Measurements from ENCODE around the gene USP32. TPM values are rescaled to one million over a fixed set of nuclear protein-coding genes. Genes with fewer than 3 reads are reported as not detected.

USP32 gene
- total and polyA plus RNA-seq, 2 donors (not counting 3 experiments of a cell fraction or from before 2014, with no cell fraction given), result 15.7 to 52.9 TPM

GRCh38 chr17:60278237-60278636 lies 113.7 kb downstream of the USP32 start:
- DNase-seq (ENCODE audit: low read depth, low spot score), result no peak
- dilution Hi-C loops (cut with MboI; ENCODE audit: extremely low pct_ligation_motif_present, low sequenced_read_pairs), result no loop called here
- FAIRE-seq, result no peak
- no peak overlapping the region for H3K9ac ChIP-seq (replicated peaks; ENCODE audit: extremely low read depth, insufficient read depth, low read length)
- no peak overlapping the region for H2AFZ ChIP-seq (ENCODE audit: low read depth, low read length)
- H3K9me3 ChIP-seq (replicated peaks; ENCODE audit: control insufficient read depth, insufficient read depth, low read length), result no peaks in the 10 kb centered on the region
- H3K4me2 ChIP-seq (ENCODE audit: insufficient read depth, low read length), result no peak overlapping the region
- no TSS peak for BruUV-seq (replicated peaks)
- TF ChIP-seq EZH2 (IDR thresholded peaks at IDR 0.05; ENCODE audit: borderline replicate concordance, low read depth, low read length, severe bottlenecking) (no peak), JUN (IDR thresholded peaks at IDR 0.05; ENCODE audit: borderline replicate concordance, insufficient read depth, insufficient read length, low read depth) (no peak), MAX (IDR thresholded peaks at IDR 0.05; ENCODE audit: insufficient read depth, insufficient read length) (no peak), POLR2A (IDR thresholded peaks at IDR 0.05; ENCODE audit: low read depth, low read length) (no peak), POLR2AphosphoS5 (IDR thresholded peaks at IDR 0.05; ENCODE audit: insufficient read depth, low read depth, low read length) (no peak), MYC (IDR thresholded peaks at IDR 0.05; ENCODE audit: low read depth, low read length) (no peak), GATA2 (IDR thresholded peaks at IDR 0.05; ENCODE audit: insufficient read depth, insufficient read length, low read depth, low read length) (no peak), FOS (IDR thresholded peaks at IDR 0.05; ENCODE audit: borderline replicate concordance, insufficient read depth, low read length) (no peak)
- TF ChIP-seq, protein P1, sequence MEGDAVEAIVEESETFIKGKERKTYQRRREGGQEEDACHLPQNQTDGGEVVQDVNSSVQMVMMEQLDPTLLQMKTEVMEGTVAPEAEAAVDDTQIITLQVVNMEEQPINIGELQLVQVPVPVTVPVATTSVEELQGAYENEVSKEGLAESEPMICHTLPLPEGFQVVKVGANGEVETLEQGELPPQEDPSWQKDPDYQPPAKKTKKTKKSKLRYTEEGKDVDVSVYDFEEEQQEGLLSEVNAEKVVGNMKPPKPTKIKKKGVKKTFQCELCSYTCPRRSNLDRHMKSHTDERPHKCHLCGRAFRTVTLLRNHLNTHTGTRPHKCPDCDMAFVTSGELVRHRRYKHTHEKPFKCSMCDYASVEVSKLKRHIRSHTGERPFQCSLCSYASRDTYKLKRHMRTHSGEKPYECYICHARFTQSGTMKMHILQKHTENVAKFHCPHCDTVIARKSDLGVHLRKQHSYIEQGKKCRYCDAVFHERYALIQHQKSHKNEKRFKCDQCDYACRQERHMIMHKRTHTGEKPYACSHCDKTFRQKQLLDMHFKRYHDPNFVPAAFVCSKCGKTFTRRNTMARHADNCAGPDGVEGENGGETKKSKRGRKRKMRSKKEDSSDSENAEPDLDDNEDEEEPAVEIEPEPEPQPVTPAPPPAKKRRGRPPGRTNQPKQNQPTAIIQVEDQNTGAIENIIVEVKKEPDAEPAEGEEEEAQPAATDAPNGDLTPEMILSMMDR (IDR thresholded peaks at IDR 0.05; ENCODE audit: extremely low read depth in 1 of 2, insufficient read depth in 1 of 2, low read depth in 1 of 2, low read length in 2 of 2), result no peak
- H3K27me3 ChIP-seq (ENCODE audit: control insufficient read depth in 2 of 2, insufficient read depth in 2 of 2, low read length in 2 of 2), result no peaks in the 10 kb centered on the region
- no peaks in the 10 kb centered on the region for H3K9me1 ChIP-seq (replicated peaks; ENCODE audit: control insufficient read depth, extremely low read depth, insufficient read depth, low read length)
- H3K79me2 ChIP-seq (ENCODE audit: control insufficient read depth, insufficient read depth, low read length), result no peaks in the 10 kb centered on the region
- H3K36me3 ChIP-seq (ENCODE audit: control insufficient read depth in 2 of 2, extremely low read depth in 1 of 2, insufficient read depth in 2 of 2, low read length in 2 of 2), result no peaks in the 10 kb centered on the region
- H3K4me3 ChIP-seq (replicated peaks in 1 of 3; ENCODE audit: insufficient read depth in 1 of 3, low read depth in 1 of 3, low read length in 3 of 3), result no peak overlapping the region
- ChIA-PET POLR2A (no interaction called here), CTCF (interaction anchor here (1.3 kb wide), 1 partner anchor 47 kb away, joined by 3 read pairs; no protein-coding TSS in a partner anchor)
- intact Hi-C loops (cut with micrococcal nuclease), result no loop called here
- no peaks in the 10 kb centered on the region for H3K4me1 ChIP-seq (ENCODE audit: control insufficient read depth, extremely low read depth, insufficient read depth, low read length)
- H3K27ac ChIP-seq (ENCODE audit: insufficient read depth, low read depth, low read length), result no peak overlapping the region
- H4K20me1 ChIP-seq (replicated peaks; ENCODE audit: control insufficient read depth, extremely low read depth, insufficient read depth, low read length), result no peaks in the 10 kb centered on the region

Data from endothelial cell of umbilical vein (primary cell).